NCI-H2081 (cell line): ENCODE results near the gene RPL36A.

ENCODE experiments used
- DNase-seq, 2 experiments: peaks; one replicate each; lab custom pipeline; 2025; lab: John Stamatoyannopoulos, UW

Gene RPL36A

GRCh38 chrX:101393530-101394305 lies 2.9 kb downstream of the RPL36A start:
- DNase-seq: no peak

GRCh38 chrX:101394372-101394771 lies 3.6 kb downstream of the RPL36A start:
- no peak for DNase-seq

DNA sequence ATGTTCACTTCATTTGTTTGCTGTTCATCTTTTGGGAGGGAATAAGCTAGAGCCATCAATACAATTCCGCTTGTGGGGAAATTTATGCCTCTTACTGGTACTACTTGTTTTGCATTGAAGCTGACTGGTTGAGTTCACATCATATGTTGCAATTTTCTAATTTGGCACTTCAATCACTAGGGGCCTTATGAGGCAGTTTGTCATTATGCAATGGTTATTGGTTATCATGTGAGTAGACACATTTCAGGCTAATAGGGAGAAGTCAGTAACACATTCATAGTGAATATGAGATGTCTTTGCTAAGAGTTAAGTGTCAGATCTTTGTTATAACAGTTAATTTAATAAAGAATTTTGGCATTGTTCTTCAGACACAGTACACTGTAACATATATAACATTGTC lies 5.0 kb downstream of the RPL36A start:
- DNase-seq: no peak

- DNase-seq: no peak
Measured at GRCh38 chrX:101397779-101398178, 7.0 kb downstream of the RPL36A start.

GRCh38 chrX:101398694-101399093 lies 7.9 kb downstream of the RPL36A start:
- no peak for DNase-seq

GRCh38 chrX:101399825-101400224 lies 9.0 kb downstream of the RPL36A start:
- no peak for DNase-seq

GRCh38 chrX:101407167-101407747 lies 16.4 kb downstream of the RPL36A start:
- DNase-seq: no peak

GRCh38 chrX:101407748-101408531 lies 17.1 kb downstream of the RPL36A start, which contains the start of the genes GLA and HNRNPH2:
Gene GLA (minus strand): TSS chrX:101407925. CDS start chrX:101407903, 22 bp downstream.
Gene HNRNPH2 (plus strand): TSS chrX:101408222. CDS start chrX:101411989, 3,767 bp downstream.
- DNase-seq: peak; percentile 94 to 99

DNA sequence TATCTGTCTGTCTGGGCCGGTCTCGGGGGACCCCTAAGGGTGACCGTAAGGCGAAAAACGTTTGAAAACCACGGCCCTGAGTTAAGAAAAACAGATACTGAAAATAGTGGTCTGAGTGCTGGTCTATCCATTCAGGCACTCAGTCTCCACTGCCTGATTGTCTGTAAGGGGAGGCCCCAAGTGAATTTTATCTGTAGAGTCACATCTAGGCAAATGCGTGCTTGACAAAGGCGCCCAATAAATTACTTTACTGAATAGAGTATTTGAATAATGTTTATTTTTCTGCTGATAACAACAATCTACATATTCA lies 17.7 kb downstream of the RPL36A start:
- no peak for DNase-seq

- no peak for DNase-seq
Measured at GRCh38 chrX:101409043-101409442, 18.2 kb downstream of the RPL36A start.

DNA sequence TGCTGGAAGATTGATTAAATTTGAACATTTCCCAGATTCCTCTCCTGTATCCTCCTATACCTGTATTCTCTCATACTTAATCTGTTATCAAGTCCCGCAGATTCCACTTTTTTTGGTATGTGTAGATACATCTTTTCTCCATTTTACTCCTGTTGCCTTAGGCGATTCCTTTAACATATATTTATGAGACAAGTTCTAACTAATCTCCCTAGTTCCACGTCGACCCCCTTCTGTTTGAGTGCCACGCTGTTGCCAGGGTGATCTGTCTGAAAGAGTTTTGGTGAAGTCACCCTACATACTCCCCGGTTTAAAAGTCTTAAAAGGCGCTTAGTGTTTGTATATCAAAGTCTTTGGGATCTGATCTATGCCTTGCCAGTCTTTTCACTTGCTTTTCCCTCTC lies 19.6 kb downstream of the RPL36A start:
- DNase-seq: no peak

- DNase-seq: no peak
Measured at GRCh38 chrX:101411984-101412383, 21.2 kb downstream of the RPL36A start.

GRCh38 chrX:101415180-101416145 lies 24.7 kb downstream of the RPL36A start:
- DNase-seq: peak; percentile 57 to 61

- no peak for DNase-seq
Measured at GRCh38 chrX:101416691-101417090, 25.9 kb downstream of the RPL36A start.

DNA sequence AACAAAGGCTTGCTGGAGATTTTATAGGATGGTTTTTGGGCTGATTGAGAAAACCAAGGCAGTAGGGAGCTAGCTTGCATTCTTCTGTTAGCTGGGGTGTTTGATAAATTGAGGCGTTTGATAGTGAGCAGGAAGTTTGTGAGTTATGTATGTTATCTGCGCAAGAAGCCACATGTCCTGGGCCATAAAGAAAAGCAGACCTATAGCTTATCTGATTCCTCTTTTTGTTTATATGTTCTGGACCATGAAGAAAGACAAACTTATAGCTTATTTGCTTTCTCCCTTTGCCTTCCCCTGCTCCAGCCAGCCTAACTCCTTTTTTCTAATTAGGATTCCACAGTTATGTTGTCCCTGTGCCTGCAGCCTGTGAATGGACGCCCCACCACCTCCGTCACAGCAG lies 26.4 kb downstream of the RPL36A start:
- DNase-seq: no peak

DNA sequence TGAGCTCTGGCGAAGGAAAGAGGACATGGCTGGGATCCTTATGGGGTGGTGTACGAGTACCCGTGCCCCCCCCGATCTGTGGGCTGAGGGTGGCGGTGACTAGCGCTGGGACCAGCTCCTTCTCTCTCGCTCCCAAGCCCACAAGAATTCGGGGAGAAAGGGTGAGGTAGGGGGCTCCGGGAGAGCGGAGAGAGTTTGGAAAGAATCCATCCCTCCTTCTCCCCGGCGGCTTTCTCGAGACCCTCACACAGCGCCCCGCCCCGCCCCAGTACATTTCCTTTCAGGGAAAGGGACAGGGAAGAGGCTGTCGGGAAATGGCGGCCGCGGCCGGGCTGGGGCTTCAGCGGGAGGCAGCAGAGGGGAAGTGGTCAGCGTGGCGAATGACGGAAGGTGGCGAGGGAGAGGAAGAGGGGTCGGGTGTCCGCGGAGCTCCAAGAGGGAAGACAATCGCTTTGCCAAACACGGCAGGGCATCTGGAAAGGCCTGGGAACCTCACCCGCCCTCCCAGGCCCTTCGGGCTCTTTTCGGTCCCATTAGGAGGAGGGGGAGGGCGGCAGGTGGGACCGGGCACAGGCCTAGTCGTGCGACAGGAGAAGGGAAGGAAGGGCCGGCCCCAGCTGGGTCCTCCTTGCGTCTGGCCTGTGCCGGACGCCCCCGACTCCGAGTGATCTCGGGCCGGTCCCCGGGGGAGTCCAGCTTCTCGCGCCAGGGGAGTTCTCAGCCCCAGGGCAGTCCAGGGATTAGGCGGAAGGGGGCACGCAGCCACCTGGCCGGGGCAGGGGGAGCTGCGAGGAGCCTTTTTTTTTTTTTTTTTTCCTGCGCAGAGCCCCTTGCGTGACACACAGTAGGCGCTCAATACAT lies 27.4 kb downstream of the RPL36A start:
- DNase-seq: no peak

GRCh38 chrX:101419489-101419888 lies 28.7 kb downstream of the RPL36A start:
- no peak for DNase-seq

DNA sequence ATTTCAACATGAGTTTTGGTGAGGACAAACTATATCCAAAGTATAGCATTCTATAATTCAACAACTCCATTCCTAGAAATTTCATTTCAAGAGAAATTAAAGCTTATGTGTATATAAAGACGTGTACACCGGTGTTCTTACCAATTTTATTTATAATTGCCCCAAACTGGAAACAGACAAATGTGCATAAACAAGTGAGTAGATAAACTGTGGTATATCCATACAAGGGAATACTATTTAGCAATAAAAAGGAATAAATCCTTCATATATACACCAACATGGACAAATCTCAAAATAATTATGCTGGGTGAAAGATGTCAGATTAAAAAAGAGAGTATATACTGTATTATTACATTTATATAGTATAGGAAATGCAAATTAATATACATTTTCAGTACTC lies 37.1 kb downstream of the RPL36A start:
- DNase-seq: no peak

- no peak for DNase-seq
Measured at GRCh38 chrX:101429934-101430333, 39.1 kb downstream of the RPL36A start.

DNA sequence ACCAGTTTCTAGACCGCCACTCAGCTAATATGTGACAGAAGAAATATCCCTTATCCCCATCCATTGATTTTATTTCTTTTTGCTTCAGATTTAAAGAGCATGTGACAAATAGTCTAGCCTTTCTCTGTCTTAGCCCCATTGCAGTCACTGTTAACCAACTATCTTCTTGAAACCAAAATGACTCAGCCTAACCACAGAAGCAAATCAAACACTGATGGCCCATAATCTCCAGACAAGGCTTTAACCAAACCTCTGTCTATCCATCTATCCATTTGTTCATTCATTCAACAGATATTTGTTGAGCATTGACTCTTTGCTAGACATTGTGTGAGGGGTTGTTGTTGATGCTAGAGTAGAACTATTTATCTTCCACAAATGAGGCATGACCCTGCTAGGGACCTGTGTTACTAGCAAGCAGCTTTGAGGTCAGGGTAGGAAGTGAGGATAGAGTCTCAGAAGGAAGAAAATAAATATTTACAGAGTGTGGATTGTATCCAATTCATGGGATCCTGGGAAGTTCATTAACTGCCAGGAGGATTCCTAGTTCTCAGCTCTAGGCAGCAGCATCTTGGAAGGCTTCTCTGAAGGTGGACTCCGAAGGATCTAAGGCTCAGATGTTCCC lies 39.8 kb downstream of the RPL36A start:
- DNase-seq: no peak
